GM18502 (cell line): ENCODE measurements around the gene PKP4.
A peak's percentile ranks its signal among the peaks of the same experiment; 100 is the strongest.

Experiments used
- ATAC-seq: cut with Tn5 transposase; IDR thresholded peaks from one replicate; pipeline ENCODE4 v1.9.1; 2021; ENCODE audit warnings: mild to moderate bottlenecking; ENCODE audit not compliant: unreplicated experiment, poor library complexity

The PKP4 gene

DNA sequence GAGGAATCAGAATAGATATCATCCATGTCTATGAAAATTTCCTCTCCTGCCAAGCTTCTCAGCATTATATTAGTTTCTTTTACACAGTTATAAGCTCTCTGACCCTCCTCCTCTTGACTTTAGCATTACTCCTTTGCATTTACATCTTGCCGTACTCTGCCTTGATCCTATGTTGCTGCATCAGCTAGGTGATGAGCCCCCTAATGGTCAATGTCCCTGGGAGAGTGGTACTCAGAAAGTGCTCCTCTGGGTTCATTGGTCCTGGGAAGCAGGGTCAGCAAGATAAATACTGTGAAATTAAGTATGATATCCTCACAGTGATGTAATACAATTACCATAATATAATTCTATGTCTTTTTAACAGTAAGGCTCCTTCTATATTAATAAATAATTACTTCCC is 74.1 kb downstream of the PKP4 start:
- no peak for ATAC-seq

DNA sequence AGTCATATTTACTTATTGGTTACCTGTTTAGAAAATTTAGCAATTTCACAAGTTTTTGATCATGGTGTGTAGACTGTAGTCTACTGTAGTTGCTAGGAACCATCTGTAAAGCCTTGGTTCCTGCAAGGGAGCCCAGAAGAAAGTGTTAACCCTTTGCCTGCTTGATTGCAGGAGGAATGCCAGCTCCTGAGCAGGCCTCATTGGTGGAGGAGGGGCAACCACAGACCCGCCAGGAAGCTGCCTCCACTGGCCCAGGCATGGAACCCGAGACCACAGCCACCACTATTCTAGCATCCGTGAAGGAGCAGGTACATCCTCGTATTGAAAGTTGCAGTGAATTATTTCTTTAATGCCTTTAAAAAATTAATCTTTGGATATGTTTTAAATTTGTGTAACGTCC is 76.3 kb downstream of the PKP4 start:
- no peak for ATAC-seq

DNA sequence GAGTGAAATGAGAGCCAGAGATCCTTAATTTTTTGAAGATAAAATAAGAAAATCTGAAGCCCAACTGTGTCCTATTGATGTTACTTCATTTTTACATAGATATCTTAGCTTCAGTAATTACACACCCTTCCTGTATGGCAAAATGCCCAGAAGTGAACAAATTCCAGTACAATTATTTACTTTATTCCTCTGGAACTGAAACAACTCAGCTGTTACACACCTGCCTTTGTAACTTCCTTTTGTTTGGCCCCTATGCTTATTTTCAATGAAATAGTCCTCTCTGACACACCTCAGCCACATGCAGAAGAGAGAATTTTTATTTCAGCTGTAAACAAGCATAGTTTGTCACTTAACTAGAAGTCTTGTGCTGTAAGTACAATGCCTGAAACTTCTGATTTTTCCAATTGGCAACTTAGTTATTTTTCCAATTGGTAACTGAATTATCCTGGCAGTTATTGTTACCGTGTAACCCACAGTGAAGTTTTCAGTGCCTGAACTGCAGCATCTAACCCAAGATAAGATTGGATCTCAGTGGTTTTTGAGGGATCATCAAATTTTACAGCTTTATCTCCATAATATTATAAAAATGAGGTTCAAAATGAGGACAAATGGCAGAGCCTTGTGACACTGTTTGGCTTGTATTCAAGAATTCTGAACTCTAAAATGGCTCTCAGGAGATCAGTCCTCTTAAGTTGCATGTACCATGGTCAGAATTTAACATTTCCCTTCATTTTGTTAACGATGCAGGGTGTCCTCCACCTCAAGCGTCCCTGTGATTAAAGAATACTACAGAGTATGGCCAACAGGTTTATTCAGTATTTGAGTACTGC is 82.6 kb downstream of the PKP4 start:
- ATAC-seq: no peak

DNA sequence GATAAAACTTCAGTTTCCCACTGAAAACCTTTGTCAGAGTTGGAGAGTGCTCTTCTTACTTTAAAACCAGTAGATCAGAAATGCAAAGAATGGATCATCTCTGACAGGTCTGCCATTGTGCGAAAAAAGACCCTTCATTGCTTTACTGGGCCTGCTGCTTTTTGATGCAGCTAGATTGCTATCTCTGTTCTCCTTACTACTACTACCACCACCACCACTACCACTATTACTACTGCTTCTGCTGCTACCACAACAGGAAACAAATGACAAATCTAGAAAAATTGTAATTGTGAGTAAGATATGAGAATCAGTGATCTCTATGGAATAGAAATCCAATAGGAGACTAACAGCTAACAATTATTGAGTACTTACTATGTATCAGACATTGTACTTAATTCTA is 85.8 kb downstream of the PKP4 start:
- ATAC-seq: no peak

DNA sequence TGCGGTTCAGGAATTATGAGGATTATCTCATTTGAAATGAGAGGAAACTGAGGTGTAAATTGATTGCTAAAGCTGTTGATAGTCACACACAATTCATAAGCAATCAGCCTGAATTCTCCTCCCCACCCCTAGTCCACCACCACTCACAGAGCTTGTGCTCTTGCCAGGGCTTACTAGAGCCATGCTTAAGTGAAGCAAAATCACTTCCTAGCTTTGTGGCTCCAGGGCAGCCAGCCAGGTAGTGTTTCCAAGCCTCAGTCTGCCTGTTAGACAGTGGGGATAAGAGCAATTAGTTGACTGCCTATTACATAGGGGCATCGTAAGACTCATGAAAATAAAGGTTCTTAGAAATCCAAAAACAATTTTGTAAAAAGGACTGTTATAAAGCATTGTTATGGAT is 87.2 kb downstream of the PKP4 start:
- no peak for ATAC-seq

DNA sequence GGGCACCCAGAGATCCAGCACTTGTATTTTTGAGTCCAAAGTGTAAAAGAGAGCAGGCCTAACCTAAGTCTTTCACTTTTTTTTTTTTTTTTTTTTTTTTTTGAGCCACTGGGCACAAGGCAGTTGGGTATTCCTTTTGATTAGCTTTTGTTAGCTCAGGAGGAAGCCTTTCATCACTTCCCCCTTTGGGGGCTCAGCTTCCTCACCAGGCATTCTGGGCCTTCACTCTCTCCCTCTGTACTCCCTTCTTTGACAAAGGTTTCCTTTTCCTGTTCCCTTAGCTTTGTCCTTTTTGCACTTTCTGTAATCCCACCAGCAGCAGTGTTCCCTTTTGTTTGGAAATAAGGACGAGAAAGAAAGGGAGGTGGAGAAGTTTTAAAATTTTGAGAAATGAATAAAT is 88.2 kb downstream of the PKP4 start:
- no peak for ATAC-seq

DNA sequence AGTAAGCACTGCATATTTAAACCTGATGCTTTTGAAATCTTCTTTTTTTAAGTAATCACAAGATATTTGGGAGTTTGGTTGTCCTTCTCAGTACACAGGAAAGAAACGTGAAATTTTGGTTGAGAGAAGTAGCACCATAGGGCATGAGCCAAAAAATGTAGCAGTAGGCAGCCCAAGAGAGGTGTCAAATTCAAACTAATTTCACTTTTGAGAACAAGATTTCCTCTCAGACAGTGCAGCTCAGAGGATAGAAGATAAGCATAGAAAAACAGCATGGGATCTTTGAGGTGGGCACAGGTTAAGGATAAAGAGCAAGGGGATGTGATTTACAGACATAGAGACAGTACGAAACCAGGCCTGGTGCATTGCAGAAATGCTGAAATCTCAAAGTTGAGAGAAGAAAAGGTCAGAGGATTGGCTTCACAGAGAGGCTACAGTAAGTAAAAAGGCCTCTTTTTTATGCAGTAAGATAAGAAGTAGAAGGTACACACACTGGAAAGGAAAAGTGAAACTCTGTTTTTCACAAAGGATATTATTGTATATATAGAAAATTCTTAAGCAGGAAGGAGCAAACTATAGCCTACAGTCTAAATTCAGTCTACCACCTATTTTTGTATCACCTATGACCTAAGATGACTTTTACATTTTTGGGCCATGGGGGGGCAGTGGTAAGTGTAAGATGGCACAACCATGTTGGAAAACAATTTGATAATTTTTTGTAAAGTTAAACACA is 89.8 kb downstream of the PKP4 start:
- ATAC-seq: peak; percentile 83

DNA sequence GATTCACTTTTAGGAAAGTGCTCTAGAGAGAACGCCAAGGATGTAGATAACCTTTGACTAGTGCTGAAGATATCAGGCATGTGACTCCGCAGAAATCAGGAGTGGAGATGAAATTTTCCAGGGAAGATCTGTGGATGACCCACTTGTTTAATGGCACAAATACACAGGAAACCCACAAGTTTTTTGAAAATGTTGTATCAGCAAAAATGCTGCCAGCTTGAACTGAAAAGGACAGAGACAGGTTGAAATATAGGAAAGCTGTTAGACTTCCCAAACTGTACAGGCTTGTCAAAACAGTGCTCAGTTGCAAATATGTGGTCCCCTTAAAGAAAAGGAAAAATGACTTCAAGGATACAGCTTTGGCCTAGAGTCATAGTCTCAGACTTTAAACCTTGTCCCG is 96.5 kb downstream of the PKP4 start:
- ATAC-seq: no peak

DNA sequence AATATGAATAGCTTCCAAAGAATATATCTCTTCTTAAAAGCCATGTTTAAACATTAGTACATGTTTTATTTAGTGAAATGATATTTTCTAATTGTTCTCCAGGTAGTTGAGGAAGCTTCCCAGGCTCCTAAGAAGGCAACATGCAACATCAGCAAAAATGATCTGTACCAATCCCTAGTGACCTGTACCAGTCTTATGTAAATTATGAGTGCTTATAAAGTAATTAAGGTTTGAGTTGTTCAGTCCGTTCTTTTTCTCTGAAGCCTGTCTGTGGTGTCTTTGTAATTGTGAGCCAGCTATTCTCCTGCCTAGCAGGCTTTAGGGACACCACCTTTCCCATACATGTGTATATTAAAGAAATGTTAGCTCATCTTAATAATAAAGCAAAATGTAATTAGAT is 98.2 kb downstream of the PKP4 start:
- ATAC-seq: no peak

DNA sequence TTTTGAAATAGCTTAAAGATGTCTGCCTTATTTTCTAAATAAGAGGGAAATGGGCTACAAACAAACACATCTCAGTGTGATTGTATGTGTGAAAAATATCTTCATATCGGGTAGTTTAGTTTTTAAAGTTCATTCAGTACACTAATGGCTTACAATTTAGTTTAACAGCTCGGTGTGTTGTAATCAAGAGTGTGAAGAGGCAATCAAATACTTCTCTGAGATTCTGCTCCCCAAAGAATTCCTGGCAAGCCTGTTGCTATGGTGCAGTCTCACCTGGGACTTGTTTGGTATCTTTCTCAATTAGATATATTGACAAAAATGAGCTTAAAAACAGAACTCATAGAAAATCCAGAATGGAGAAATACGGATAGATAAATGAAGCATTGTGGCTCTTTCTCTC is 99.4 kb downstream of the PKP4 start:
- no peak for ATAC-seq

DNA sequence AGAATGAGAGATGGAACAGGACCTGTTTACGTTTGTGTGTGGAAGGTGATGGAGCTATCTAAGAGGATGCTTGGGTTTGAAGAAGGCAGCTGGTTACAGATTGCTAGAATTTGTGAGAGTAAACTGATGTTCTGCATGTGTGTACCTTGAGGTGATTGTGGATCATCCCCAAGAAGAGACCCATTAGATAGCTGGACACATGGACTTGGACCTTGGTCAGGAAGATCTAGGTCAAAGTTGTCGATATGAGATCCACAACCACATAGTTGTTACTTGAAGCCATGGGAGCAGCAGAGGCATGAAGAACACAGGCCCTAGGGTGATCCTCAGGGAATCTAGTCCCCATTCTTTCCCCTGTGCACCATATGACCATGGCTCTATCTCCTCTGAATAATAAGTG is 101.0 kb downstream of the PKP4 start:
- ATAC-seq: no peak

DNA sequence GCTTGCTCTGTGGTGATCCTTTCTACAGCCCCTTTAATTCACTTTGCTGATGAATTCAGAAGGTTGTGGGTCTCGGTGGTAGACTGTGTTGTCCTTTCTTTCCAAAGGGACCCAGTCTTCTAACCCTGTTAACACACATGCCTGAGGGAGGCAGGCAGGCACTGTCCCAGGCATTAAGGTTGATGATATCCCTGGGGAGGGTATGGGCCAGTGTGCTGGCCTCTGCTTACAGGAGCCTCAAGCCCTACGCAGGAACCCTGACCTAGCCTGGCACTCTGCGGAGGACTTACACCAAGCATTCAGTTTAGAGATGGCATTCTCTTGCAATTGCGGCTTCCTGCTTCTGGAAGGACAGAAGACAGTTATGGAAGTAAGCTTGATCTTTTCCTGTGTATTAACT is 102.5 kb downstream of the PKP4 start:
- ATAC-seq: no peak

DNA sequence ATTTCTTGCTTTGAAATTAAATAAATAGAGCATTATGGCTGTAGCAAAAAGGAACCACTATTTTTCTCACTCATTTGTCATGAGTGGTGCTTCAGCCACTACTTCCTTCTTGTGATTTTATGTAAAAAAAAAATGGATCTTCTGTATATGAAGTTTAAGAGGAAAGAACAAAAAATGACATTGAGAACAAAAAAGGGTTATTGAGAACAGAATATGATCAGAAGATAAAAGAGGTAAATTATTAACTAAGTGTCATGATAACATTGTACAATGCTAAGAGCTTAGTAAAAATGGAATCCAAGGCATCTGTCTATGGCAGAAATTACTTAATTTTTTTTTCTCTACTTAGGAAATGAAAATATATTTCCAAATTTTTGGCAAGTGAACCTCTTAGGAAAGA is 103.5 kb downstream of the PKP4 start:
- ATAC-seq: no peak

DNA sequence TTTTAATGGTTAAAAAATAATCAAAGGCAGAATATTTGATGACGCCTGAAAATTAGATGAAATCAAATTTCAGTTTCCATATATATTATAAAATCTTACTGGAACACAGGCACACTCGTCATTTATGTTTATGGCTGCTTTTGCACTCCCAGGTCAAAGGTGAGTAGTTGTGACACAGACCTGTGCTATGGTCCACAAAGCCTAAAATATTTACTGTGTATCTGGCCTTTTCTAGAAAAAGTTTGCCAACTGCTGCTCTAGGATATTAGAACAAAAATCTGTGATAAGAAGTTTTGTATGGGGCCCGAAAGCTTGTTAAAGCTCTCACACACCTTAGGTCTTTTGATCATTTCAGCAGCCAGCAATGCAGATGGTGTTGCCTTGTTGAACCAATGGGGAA is 104.3 kb downstream of the PKP4 start:
- no peak for ATAC-seq

DNA sequence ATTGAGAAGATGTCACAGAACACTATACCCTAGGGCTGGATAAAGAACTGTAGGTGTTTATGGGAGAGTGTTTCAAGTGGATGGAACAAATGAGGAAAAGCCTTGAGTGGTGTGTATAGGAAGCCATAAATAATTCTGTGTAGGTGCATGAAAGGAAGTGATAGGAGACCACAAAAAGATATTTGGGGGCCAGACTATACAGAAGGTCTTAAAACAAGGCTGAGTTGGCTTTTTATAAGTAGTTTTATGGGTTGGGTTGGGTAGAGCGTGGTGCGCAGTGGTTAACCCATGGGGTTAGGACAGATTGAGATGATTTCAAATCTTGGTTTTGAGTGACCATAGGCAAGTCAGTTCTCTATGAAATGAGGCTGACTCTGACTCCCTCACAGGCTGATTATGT is 110.5 kb downstream of the PKP4 start:
- no peak for ATAC-seq

DNA sequence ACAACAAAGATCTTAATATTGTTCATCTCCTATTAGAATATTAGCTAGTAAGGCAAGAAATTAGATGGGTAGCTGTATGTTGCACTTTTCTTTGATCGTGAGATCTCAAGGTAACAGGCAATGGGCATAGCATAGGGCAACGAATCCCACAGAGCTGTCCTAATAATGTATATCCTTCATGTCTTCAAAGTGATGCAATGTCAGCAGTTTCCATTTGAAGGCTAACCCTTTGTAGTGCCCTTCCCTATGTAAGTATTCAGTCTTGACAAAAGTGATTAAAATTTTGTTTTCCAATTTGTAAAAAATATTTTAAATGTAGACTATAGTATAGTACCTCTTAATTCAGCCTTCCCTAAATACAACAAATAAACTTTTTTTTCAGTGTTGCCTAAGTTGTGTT is 112.5 kb downstream of the PKP4 start:
- ATAC-seq: no peak

DNA sequence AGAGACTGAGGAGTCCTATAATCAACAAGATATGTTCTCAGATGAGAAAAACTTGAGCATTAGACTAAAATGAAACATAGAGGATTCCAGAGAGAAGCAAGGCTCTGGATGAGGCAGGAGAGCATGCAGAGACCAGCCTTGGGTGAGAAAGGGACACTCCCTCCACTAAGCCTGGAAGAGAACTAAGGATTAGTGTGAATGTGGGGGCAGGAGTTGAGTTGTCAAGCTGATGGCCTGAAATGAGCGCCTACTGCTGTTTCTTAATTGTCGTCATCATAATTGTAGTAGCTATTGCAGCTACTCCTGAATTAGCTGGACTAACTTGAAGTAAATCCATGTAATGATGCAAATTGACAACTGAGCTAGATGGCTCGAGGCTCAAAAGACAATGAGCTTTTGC is 114.1 kb downstream of the PKP4 start:
- no peak for ATAC-seq

DNA sequence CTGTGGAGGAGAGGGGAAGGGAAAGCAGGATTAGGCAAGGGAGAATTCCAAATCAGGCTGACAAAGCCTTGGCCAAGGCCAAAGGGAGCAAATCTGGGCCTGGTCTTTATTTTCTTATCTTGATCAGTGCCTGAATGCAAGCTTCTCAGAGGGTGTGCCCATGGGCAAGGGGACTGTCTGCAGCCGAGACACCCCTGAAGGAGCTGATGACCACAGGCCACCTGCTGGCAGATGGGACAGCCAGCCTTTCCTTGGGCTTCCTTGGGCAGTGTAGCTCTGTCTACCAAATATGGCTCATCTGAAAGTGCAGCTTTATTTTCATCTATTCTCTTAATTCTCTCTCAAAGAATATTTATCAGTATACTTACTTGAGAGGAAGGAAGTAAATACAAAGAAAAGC is 117.0 kb downstream of the PKP4 start:
- ATAC-seq: no peak

DNA sequence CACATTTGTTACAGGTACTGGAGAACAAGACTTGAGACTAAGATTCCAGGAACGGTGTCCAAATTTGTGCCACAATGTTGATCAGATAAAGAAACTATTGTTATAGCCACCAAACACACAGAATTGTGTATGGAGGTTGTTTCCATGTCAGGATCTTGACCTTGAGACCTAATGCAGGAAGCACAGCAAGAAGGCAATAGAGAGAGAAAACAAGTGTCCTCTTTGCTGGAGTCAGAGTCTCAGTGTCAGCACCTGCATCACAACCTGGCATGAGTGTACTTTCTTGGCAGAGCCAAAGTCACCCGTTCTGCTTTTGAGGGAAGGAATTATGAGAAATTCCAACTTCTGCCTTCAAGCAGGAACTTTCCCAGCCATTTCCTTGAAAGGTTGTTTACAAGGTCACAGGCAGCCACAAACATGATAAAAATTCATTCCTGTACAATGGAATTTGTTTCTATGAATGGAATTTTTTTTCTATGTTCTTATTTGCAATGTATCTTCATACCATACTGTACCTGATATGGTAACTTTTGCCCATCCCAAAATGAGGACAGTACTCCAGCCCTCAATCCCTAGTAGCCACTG is 118.4 kb downstream of the PKP4 start:
- no peak for ATAC-seq

DNA sequence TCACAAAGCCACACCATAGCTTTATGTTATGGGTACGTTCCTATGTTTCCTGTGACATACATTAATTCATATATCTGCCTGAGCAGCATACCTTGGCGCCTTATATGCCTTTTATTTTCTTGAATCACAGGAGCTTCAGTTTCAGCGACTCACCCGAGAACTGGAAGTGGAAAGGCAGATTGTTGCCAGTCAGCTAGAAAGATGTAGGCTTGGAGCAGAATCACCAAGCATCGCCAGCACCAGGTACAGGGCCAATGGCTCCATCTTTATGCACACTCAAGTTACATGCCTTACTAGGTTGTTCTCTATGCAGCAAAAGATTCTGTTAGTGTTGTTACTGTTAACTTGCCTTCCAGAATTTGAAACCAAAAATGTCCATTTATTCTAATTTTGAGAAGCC is 120.4 kb downstream of the PKP4 start:
- ATAC-seq: no peak

DNA sequence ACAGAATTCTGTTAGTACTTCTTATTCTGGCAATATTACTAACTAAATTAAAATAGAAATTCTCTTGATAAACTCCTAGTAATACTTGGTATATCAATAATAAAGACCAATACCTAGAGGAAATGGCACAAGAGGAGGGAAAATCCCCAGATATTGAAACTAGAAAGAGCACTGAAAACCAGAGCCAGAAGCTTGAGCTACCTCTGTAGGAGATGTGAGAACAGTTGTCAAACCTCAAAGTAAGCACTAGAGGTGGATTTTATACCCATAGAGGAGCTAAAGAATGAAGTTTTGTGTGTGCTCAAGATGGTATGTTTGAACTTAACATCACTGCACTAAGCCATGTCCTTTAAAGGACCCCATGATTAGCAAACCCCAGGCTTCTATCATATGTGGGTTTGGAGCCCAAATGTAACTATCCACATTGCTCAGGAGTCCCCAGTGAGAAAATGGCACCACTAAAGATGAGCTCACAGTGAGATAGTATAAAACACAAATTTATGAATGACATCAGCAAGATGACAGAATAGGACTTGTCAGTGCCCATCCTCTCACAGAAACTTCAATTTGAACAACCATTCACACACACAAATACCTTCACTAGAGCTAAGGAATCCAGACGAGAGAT is 122.1 kb downstream of the PKP4 start:
- peak; percentile 93 for ATAC-seq
